ENCODE data around the gene EIF3K. TPM values are rescaled to one million over a fixed set of nuclear protein-coding genes. Genes with fewer than 3 reads are reported as not detected.

Gene EIF3K
- total RNA-seq, 1 donor from 2014 or later: 321 TPM

DNA sequence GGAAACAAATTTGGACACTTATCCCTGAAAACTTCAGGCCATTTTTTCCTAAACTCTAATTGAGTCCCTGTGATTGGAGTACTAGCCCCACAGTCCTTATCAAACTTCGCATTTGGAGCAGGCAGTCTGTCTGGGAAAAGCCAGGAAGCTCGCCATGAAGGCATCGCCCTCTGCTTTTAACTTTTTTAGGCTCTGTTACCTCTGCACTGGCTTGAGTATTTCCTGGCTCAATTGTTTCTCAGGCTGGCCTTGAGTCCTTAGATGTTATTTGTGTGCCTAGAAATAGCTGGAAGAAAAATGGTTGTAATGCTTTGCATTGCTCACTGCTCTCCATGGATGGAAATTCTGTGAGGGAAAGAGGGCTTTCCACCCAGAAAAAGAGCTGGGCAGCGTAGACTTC is 52.7 kb downstream of the EIF3K start:
- H3K27ac Mint-ChIP-seq: no peak overlapping the region
- no peaks in the 10 kb centered on the region for H3K9me3 Mint-ChIP-seq
- H3K27me3 Mint-ChIP-seq: no peaks in the 10 kb centered on the region
- intact Hi-C loops (cut with micrococcal nuclease): no loop called here
- peaks cover 67% of the 10 kb centered on the region for H3K4me1 Mint-ChIP-seq
- H3K4me3 Mint-ChIP-seq: no peak overlapping the region
- DNase-seq: no peak
- H3K36me3 Mint-ChIP-seq (ENCODE audit: low read depth): peaks cover 25% of the 10 kb centered on the region

DNA sequence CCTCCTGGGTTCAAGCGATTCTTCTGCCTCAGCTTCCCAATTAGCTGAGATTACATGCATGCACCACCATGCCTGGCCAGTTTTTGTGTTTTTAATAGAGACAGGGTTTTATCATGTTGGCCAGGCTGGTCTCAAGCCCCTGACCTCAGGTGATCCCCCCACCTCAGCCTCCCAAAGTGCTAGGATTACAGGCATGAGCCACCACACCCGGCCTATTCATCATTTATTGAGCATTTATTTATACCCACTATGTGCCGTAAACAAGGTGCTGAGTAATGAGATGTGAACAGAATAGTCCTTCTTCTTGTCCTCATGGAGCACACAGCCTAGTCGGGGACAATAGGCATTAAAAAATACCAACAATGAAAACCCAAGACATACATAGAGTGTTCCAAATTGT is 54.0 kb downstream of the EIF3K start:
- Mint-ChIP-seq H3K36me3 (ENCODE audit: low read depth) (peaks cover 25% of the 10 kb centered on the region), H3K4me3 (no peak overlapping the region), H3K27me3 (no peaks in the 10 kb centered on the region), H3K27ac (no peak overlapping the region), H3K9me3 (no peaks in the 10 kb centered on the region), H3K4me1 (peaks cover 66% of the 10 kb centered on the region)
- no peak for DNase-seq
- intact Hi-C loops (cut with micrococcal nuclease): no loop called here

DNA sequence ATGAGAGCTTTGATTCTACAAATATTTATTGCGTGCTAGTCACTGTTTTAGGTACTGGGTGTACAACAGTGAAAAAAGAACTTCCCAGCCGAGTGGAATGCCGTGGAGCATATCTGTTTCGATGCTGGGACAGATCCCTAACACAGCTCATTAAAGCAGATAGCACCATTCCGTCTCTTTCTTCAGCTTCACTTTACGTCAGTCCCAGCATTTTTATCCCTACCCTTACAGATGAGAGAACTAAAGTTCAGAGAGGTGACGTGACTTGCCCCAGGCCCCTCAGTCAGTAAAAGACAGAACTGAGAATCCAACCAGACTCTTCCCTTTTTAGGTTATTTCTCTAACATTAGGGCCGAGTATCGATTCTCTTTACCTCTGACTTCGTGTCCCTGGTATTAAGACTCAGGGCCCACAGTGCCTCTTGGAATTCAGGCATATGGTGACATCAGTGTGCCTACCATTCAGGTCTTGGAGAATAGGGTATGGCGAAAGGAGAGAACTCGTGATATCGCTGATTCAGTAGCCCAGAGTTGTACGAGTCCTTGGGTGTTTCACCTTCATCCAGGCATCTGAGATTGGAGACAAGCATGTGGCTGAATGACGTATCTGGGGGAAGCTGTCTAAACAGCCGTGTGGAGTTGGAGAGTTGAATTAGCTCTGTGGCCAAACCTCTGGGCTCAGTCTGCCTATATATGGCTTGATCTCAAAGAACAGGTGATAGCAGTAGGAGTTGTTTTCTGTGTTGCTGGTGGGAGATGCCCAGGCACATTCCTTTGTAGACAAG is 55.6 kb downstream of the EIF3K start:
- intact Hi-C loops (cut with micrococcal nuclease): no loop called here
- Mint-ChIP-seq H3K9me3 (no peaks in the 10 kb centered on the region), H3K4me1 (peaks cover 63% of the 10 kb centered on the region), H3K4me3 (no peak overlapping the region), H3K36me3 (ENCODE audit: low read depth) (peaks cover 21% of the 10 kb centered on the region), H3K27me3 (no peaks in the 10 kb centered on the region), H3K27ac (no peak overlapping the region)
- no peak for DNase-seq

DNA sequence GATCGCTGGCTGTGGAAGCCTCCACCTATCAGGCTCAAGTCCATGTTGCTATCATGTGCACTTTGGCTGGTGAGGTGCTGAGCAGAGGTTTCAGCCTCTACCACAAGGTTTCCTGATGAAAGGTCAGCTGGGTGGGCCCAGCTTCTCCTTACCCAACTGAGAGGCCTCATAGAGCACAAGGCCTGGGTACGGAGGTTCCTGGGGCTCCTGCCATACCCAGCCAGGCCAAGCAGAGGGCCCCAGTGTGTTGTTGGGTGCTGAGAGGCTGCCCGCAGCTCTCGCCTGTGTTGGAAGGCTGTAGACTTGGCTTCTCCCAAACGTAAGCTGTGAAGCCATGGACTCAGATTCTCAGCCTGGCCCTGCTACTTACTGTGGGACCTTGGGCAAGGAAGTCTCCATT is 56.6 kb downstream of the EIF3K start:
- DNase-seq: no peak
- Mint-ChIP-seq H3K4me3 (no peak overlapping the region), H3K27ac (no peak overlapping the region), H3K36me3 (ENCODE audit: low read depth) (peaks cover 16% of the 10 kb centered on the region), H3K27me3 (no peaks in the 10 kb centered on the region), H3K9me3 (no peaks in the 10 kb centered on the region), H3K4me1 (peaks cover 64% of the 10 kb centered on the region)
- intact Hi-C loops (cut with micrococcal nuclease): loop anchor here (1.0 kb wide), 1 partner anchor 9 kb away; no protein-coding TSS in a partner anchor

DNA sequence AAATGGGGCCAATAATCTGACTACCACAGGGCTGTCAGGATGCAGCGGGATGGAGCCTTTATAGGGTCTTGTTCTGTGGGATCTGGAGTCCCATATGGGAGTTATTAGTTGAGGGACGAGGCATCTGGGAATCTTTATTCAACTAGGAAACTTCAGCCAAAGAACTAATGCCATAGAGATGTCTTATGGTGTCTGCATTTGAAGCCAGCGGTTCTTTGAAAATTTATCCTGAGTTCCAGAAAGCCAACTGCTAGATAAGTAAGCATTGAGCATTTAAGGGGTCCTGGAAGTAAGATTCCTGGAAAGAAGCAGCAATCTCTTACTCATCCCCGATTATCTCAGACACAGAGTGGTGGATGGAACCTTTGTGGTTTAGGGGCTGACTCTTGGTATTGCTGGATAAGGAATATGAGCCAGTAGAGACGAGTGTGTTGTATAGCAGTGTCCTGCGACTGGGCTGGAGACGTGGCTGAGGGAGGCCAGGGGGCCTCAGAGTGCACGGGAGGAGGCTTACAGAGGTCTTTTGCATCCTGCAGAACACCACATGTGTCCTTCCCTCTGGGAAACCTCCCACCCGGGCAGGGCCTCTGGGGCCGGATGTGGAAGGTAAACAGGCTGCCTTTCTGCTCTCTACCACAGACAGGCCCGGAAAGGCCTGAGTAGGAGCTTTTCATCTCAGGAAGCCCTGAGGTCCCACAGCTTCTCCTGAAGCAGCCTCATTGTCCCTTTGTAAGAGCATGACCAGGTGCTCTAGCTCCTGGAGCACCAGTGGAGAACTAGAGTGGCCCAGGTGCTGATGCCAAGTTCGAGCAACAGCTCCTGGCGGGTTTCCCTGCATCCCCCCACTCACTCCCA is 57.3 kb downstream of the EIF3K start:
- H3K36me3 Mint-ChIP-seq (ENCODE audit: low read depth): peaks cover 18% of the 10 kb centered on the region
- intact Hi-C loops (cut with micrococcal nuclease): loop anchor here (1.0 kb wide), 1 partner anchor 8 kb away; no protein-coding TSS in a partner anchor
- no peak overlapping the region for H3K27ac Mint-ChIP-seq
- H3K27me3 Mint-ChIP-seq: no peaks in the 10 kb centered on the region
- H3K4me1 Mint-ChIP-seq: peaks cover 66% of the 10 kb centered on the region
- no peak for DNase-seq
- no peak overlapping the region for H3K4me3 Mint-ChIP-seq
- H3K9me3 Mint-ChIP-seq: no peaks in the 10 kb centered on the region

DNA sequence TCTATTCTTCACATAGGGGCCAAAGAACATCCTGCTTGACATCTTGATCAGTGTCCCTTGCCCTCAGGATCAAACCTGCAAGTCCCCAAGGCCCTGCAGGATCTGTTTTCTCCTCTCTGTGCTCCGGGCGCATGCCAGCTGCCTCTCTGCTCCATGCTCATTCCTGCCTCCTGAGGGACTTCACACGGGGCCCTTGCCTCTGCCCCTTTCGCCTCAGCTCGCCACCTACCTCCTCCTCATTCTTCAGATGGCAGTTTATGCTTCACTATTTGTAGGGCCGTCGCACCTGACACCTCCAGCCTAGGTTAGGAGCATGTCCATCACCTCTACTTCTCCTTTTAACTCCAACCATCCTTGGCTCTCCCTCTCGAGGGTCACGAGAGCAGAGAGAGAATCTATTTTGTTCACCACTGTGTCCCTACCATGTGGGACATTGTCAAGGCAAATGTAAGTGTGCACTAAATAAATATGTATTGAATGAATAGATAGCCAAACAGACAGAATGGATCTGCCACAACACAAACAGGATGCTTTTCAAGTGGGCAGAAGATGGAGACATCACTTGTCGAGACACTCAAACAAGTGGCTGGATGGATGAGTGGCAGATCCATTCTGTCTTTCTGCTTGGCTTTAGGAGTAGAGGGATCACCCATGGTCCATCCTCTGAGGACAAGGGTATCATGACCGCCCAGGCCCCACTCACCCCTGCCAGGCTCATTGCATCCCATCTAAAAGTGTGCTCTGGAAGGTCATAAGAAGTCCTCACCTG is 58.1 kb downstream of the EIF3K start:
- H3K4me1 Mint-ChIP-seq: peaks cover 72% of the 10 kb centered on the region
- intact Hi-C loops (cut with micrococcal nuclease): loop anchor here (1.0 kb wide), 1 partner anchor 7 kb away; no protein-coding TSS in a partner anchor
- peak overlapping the region; percentile 42 for H3K4me3 Mint-ChIP-seq
- DNase-seq: no peak
- peaks cover 19% of the 10 kb centered on the region for H3K36me3 Mint-ChIP-seq (ENCODE audit: low read depth)
- no peaks in the 10 kb centered on the region for H3K9me3 Mint-ChIP-seq
- H3K27me3 Mint-ChIP-seq: no peaks in the 10 kb centered on the region
- H3K27ac Mint-ChIP-seq: peak overlapping the region; percentile 68

DNA sequence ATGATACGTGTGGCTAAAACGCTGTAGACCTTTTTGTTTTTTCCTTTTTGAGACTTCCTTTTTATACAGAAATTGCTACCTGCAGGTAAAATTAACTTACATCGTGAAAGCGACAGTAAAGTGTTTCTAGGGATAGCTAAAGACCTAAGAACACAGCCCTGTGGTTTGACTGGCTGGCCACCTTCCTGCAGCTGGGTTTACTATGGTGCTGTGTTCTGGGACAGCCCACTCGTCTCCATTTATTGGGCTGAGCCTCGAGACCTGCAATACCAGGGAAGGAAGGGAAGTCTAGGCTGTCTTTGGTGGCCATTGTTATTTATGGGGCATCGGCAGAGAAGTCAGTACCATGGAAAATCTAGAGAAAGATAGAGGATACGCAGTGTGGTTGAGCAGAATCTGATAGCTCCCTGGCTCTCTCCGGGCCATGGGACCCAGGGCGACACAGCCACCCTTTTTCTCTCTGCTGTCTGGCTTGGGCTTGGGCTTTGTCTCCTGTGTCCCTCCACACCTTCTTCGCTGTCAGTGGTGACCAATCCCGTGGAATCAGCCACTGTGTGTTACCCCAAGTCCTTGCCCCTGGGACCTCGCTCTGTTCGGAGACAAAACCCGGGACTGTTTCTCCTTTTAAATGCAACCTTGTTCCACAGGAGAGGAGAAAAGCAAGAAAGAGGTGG is 59.4 kb downstream of the EIF3K start:
- H3K9me3 Mint-ChIP-seq: no peaks in the 10 kb centered on the region
- H3K27me3 Mint-ChIP-seq: no peaks in the 10 kb centered on the region
- H3K4me3 Mint-ChIP-seq: no peak overlapping the region
- DNase-seq: no peak
- peak overlapping the region; percentile 18 for H3K27ac Mint-ChIP-seq
- H3K36me3 Mint-ChIP-seq (ENCODE audit: low read depth): peaks cover 29% of the 10 kb centered on the region
- intact Hi-C loops (cut with micrococcal nuclease): no loop called here
- H3K4me1 Mint-ChIP-seq: peaks cover 83% of the 10 kb centered on the region

DNA sequence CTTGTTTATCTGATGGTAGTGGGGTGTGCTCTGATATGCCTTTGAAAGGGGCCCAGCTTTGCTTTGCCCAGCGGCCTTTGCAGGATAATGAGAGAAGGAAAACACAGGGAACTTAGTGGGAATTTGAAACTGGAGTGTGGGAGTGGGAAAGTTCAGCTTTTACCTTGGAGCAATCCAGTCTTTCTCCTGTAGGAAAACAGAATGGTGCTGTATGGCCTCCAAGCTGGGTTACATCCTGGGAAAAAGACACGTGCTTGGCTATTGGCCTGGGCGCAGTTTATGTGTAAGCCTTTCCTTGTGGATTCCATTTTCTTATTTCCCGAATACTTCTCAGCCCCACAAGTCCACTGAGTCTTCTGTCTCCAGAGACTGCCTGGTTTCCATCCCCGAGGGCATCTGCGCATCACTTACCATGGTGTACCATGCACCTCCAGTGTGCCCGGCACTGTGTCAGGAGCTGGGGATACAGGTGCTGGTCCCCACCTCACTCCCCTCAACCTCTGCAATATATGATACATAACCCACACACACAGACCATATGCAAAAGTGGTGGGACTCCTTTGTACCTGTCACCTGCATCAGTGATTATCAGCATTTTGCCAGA is 60.0 kb downstream of the EIF3K start:
- no peaks in the 10 kb centered on the region for H3K27me3 Mint-ChIP-seq
- no peak overlapping the region for H3K27ac Mint-ChIP-seq
- no peaks in the 10 kb centered on the region for H3K9me3 Mint-ChIP-seq
- peaks cover 88% of the 10 kb centered on the region for H3K4me1 Mint-ChIP-seq
- H3K4me3 Mint-ChIP-seq: no peak overlapping the region
- no peak for DNase-seq
- peaks cover 33% of the 10 kb centered on the region for H3K36me3 Mint-ChIP-seq (ENCODE audit: low read depth)
- intact Hi-C loops (cut with micrococcal nuclease): no loop called here

DNA sequence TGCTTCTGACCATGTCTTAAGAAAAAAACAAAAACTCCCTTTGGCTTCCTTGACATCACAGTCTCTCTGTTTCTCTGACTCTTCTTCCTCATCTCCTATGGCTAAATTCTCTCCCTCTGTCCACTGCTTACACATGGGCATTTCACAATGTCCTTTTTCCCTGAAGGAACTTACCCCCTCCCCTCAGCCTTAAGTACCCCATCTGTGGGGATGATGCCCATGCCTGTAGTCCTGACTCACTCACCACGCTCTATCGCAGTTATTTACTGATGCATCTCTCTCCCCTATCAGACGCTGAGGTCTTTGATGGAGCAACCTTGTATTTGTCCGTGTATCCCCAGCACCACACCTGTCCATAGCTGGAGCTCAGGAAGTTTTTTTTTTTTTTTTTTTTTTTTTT is 60.9 kb downstream of the EIF3K start:
- peaks cover 32% of the 10 kb centered on the region for H3K36me3 Mint-ChIP-seq (ENCODE audit: low read depth)
- intact Hi-C loops (cut with micrococcal nuclease): no loop called here
- peaks cover 88% of the 10 kb centered on the region for H3K4me1 Mint-ChIP-seq
- no peaks in the 10 kb centered on the region for H3K9me3 Mint-ChIP-seq
- H3K4me3 Mint-ChIP-seq: no peak overlapping the region
- H3K27me3 Mint-ChIP-seq: no peaks in the 10 kb centered on the region
- DNase-seq: no peak
- no peak overlapping the region for H3K27ac Mint-ChIP-seq

DNA sequence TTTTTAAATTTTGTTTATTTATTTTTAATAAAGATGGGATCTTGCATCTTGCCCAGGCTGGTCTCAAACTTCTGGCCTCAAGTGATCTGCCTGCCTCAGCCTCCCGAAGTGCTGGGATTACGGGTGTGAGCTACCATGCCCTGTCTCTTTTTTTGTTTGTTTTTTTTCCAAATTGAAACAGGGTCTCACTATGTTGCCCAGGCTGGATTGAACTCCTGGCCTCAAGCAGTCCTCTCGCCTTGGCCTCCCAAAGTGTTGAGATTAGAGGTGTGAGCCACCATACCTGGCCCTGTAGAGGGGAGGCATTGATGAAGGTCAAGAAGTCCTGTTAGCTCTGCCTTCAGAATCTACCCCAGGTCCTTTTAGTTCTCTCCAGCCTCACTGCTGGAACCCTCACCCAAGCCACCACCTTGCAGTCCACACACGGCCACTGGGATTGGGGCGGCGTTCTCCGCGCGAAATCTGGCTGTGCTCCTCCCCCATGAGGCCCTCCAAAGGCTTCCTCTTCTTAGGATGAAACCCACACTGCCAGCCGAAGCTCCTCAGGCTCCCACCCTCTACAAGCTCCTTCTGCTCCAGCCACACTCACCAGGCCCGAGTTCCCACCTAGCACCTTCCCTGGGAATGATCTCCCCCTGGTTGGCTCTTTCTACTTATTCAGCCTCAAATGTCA is 63.3 kb downstream of the EIF3K start:
- Mint-ChIP-seq H3K27ac (peak overlapping the region; percentile 34), H3K36me3 (ENCODE audit: low read depth) (peaks cover 33% of the 10 kb centered on the region)
- DNase-seq: no peak

DNA sequence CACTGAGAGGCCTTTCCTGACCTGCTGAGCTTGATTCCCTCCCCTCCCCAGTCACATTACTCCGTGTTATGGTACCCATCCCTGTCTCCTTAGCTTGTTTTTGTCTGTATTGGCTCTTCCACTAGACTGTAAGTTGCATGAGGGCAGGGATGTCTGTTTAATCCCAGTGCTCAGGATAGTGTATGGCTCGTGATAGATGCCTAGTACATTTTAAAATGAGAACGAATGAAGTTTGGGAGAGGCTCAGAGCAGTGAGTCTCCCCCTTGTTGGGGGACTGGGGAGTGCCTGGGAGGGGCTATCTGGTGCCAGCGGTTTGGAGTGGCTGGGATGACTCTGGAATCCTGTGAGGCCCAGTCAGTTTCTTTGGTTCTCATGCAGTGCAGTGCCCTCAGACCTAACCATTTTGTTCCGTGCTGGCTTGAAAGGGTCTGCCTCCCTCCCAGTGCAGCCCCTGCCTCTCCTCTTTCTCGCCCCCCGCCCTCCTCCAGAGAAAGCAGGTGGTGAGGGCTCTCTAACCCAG is 63.9 kb downstream of the EIF3K start:
- H3K4me3 Mint-ChIP-seq: no peak overlapping the region
- peaks cover 86% of the 10 kb centered on the region for H3K4me1 Mint-ChIP-seq
- intact Hi-C loops (cut with micrococcal nuclease): no loop called here
- no peaks in the 10 kb centered on the region for H3K27me3 Mint-ChIP-seq
- peaks cover 37% of the 10 kb centered on the region for H3K36me3 Mint-ChIP-seq (ENCODE audit: low read depth)
- H3K9me3 Mint-ChIP-seq: no peaks in the 10 kb centered on the region
- DNase-seq: no peak
- H3K27ac Mint-ChIP-seq: peak overlapping the region; percentile 73

More for the DNA sequence above, 63.3 kb downstream of the EIF3K start:
- H3K27me3 Mint-ChIP-seq: no peaks in the 10 kb centered on the region
- intact Hi-C loops (cut with micrococcal nuclease): no loop called here
- H3K4me1 Mint-ChIP-seq: peaks cover 84% of the 10 kb centered on the region
- H3K4me3 Mint-ChIP-seq: no peak overlapping the region
- H3K9me3 Mint-ChIP-seq: no peaks in the 10 kb centered on the region

DNA sequence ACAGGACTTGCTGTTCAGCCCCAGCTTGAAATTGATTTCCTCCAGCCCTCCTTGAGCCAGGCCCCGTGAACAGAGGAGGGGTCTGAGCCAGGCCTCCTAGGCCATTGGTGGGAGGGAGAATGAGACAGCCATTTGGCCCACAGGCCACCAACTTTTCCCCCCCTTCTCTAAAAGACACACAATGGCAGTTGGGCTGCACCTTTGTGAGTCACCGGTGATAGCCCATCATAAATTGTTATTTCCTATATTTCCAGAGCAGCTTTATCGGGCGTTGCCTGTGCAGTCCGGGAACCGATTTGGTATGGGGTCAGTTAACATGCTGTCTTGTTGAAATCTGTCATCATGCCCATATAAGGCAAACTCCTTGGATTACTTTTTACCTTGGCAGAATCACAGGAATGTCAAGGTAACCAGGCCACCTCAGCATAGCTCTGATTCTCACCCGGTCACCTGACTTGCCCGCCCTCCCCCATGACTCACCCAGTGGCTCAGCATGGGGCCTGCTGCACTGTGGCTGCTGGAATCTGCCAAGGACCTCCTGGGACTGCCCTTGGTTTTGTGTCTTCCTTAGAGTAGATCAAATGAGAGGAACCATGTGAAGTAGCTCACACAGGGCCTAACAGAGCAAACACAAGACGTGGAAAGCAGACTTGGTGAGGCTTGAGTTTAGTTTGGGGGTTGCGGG is 64.5 kb downstream of the EIF3K start:
- peak overlapping the region; percentile 17 for H3K4me3 Mint-ChIP-seq
- H3K27ac Mint-ChIP-seq: peak overlapping the region; percentile 73
- no peaks in the 10 kb centered on the region for H3K27me3 Mint-ChIP-seq
- intact Hi-C loops (cut with micrococcal nuclease): loop anchor here (1.0 kb wide), 1 partner anchor 7 kb away; no protein-coding TSS in a partner anchor
- peaks cover 82% of the 10 kb centered on the region for H3K4me1 Mint-ChIP-seq
- DNase-seq: peak; percentile 75
- H3K36me3 Mint-ChIP-seq (ENCODE audit: low read depth): peaks cover 36% of the 10 kb centered on the region
- H3K9me3 Mint-ChIP-seq: no peaks in the 10 kb centered on the region

All from activated CD4-positive, alpha-beta T cell treated with anti-CD3 and anti-CD28 coated beads, Interleukin-2, amount 10 ng/mL, durations not matched to agents 24 days and 14 days (primary cell).